Measurements from ENCODE around the gene WDR35. TPM values are rescaled to one million over a fixed set of nuclear protein-coding genes. Genes with fewer than 3 reads are reported as not detected.

Gene WDR35
- total RNA-seq, 1 donor from 2014 or later, result 6.4 TPM

- TF ChIP-seq, protein P1, sequence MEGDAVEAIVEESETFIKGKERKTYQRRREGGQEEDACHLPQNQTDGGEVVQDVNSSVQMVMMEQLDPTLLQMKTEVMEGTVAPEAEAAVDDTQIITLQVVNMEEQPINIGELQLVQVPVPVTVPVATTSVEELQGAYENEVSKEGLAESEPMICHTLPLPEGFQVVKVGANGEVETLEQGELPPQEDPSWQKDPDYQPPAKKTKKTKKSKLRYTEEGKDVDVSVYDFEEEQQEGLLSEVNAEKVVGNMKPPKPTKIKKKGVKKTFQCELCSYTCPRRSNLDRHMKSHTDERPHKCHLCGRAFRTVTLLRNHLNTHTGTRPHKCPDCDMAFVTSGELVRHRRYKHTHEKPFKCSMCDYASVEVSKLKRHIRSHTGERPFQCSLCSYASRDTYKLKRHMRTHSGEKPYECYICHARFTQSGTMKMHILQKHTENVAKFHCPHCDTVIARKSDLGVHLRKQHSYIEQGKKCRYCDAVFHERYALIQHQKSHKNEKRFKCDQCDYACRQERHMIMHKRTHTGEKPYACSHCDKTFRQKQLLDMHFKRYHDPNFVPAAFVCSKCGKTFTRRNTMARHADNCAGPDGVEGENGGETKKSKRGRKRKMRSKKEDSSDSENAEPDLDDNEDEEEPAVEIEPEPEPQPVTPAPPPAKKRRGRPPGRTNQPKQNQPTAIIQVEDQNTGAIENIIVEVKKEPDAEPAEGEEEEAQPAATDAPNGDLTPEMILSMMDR (IDR thresholded peaks at IDR 0.05; ENCODE audit: partially characterized antibody, unreplicated experiment), result no peak
- peaks cover 8% of the 10 kb centered on the region for H3K9me3 Mint-ChIP-seq (ENCODE audit: unreplicated experiment)
- H3K4me1 Mint-ChIP-seq (ENCODE audit: low read depth, unreplicated experiment), result peaks cover 10% of the 10 kb centered on the region
- H3K27ac Mint-ChIP-seq (ENCODE audit: unreplicated experiment), result peak within 1 kb of the TSS; percentile 99
- no peaks in the 10 kb centered on the region for H3K36me3 Mint-ChIP-seq (ENCODE audit: unreplicated experiment)
- peak within 1 kb of the TSS; percentile 90 for H3K4me3 Mint-ChIP-seq (ENCODE audit: unreplicated experiment)
- DNase-seq, result peak; percentile 96
- peaks cover 3% of the 10 kb centered on the region for H3K27me3 Mint-ChIP-seq (ENCODE audit: unreplicated experiment)
Measured at GRCh38 chr2:19901442-19902215, 88.3 kb downstream of the WDR35 start, which contains the start of gene TTC32. TTC32 (minus strand) TSS chr2:19901983; CDS start chr2:19901854, 129 bp downstream.

DNA sequence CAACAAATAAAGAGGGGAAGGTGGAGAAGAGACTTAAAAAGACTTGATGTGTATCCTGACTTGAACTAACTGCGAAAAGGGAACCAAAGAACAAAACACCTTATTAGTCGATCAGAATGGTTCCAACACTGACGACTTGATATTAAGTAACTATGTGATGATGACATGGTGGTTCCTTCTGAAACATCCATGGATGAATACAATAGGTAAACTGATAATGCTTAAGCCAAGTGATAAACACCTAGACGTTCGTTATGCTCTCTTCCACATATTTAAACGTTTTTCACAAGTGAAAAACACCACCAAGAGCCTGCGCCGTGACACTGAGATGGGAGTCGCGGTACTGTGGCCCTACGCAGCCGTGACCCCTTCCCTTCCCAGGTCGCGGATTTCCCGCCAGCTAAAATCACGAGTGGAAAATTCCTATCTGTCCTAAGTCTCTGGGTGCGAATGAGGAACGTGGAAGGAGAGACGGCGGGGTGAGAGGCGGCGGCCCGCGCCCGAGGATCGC, 88.9 kb downstream of the WDR35 start:
- Mint-ChIP-seq H3K9me3 (ENCODE audit: unreplicated experiment) (peaks cover 8% of the 10 kb centered on the region), H3K4me3 (ENCODE audit: unreplicated experiment) (peak overlapping the region; percentile 90), H3K36me3 (ENCODE audit: unreplicated experiment) (no peaks in the 10 kb centered on the region), H3K27ac (ENCODE audit: unreplicated experiment) (peak overlapping the region; percentile 99), H3K27me3 (ENCODE audit: unreplicated experiment) (peaks cover 3% of the 10 kb centered on the region), H3K4me1 (ENCODE audit: low read depth, unreplicated experiment) (peaks cover 10% of the 10 kb centered on the region)
- TF ChIP-seq, protein P1 (IDR thresholded peaks at IDR 0.05; ENCODE audit: partially characterized antibody, unreplicated experiment), result no peak
- no peak for DNase-seq

DNA sequence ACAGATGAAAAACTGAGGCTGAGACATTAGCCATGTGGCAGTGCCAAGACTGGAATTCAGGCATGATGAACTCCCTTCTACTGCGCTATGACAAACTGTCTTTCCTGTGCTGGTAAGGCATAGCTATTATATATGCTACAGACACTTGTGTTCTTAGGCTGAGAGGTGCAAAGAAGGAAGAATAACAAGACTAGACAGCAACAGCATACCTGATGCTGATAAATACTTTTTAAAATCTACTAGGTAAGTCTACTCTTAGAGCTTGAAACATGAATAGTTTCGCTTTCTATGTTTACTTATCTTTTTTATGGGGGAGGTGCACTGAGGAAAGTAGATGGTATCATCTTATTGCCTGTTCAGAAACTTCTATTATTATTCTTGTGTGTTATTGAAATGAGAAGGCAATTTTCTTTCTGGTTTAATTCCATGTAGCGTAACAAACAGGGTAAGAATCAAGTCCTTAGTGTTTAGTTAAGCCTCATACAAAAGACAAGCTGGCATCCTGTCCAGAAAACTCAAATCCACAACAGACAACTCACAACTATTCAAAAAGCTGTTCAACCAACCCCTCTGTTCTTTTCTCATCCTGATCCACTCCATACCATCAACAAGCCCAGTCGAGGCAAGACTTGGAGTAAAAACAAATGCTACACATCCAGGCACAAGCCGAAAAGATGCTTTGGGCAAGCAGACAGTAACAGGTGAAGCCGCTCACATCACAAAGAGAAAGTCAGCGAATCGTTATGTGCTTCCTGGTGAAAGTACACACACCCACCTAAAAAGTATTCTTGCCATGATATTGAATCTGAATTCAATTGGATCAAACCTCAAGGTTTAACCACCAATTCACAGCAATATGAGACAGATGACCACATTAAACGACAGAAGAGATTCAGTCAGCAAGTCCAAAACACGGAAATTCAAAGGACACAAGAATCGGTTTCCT, 89.6 kb downstream of the WDR35 start:
- Mint-ChIP-seq H3K27ac (ENCODE audit: unreplicated experiment) (peak overlapping the region; percentile 99), H3K9me3 (ENCODE audit: unreplicated experiment) (peaks cover 8% of the 10 kb centered on the region), H3K36me3 (ENCODE audit: unreplicated experiment) (no peaks in the 10 kb centered on the region), H3K4me3 (ENCODE audit: unreplicated experiment) (peak overlapping the region; percentile 90), H3K27me3 (ENCODE audit: unreplicated experiment) (peaks cover 3% of the 10 kb centered on the region), H3K4me1 (ENCODE audit: low read depth, unreplicated experiment) (peaks cover 11% of the 10 kb centered on the region)
- no peak for DNase-seq
- TF ChIP-seq, protein P1 (IDR thresholded peaks at IDR 0.05; ENCODE audit: partially characterized antibody, unreplicated experiment), result no peak

DNA sequence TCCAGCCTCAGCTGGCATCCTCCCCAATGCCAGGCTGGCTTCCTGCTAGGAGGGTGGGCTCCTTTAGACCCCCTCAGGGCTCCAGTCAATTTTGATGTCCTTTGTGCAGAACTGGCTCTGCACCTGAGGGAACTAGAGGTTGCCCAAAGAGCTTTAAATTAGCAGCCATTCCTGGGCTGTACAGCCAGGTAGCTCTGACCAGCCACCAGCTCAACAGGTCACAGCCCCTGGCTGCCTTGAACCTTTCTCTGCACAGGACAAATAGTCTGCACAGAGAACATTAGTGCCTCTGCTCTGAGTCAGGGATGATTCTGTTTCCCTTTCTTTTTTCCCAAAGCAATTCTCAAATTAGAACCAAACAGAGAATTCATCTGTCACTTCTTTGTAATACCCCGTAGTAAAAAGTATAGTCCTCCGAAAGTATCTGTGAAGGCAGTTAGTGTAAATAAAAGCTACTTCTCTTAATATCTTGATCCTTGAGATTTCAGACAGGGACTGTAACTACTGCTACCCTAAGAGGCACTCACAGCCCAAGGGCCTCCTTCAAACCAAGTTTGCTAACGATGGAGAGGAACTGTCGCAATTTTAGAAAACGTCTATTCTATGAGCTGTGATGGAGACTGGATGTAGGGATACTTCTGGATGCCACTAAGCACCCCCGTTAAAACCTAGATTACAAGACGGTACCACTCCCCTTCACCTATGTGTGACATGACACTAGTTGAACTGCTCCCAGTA, 91.1 kb downstream of the WDR35 start:
- no peak for DNase-seq
- peaks cover 5% of the 10 kb centered on the region for H3K27me3 Mint-ChIP-seq (ENCODE audit: unreplicated experiment)
- H3K9me3 Mint-ChIP-seq (ENCODE audit: unreplicated experiment), result peaks cover 8% of the 10 kb centered on the region
- no peak overlapping the region for H3K4me3 Mint-ChIP-seq (ENCODE audit: unreplicated experiment)
- H3K4me1 Mint-ChIP-seq (ENCODE audit: low read depth, unreplicated experiment), result peaks cover 11% of the 10 kb centered on the region
- TF ChIP-seq, protein P1 (IDR thresholded peaks at IDR 0.05; ENCODE audit: partially characterized antibody, unreplicated experiment), result no peak
- H3K27ac Mint-ChIP-seq (ENCODE audit: unreplicated experiment), result no peak overlapping the region
- H3K36me3 Mint-ChIP-seq (ENCODE audit: unreplicated experiment), result no peaks in the 10 kb centered on the region
